K562 (cell line): ENCODE measurements around the gene UNC93B1. TPM values are rescaled to one million over a fixed set of nuclear protein-coding genes. Genes with fewer than 3 reads are reported as not detected.

Experiments used
- ATF3 ChIP-seq, 2 experiments: fragments of 450-650 bp in 1 of 2; sonication (generic) in 1 of 2; formaldehyde crosslinking in 1 of 2; IDR thresholded peaks in 1 of 2; conservative IDR thresholded peaks in 1 of 2; 2 replicates each; pipeline versions ENCODE4 v1.6.1 to v1.8.1; 2016 to 2023; ENCODE audit warnings: mild to moderate bottlenecking in 2 of 2, moderate library complexity in 2 of 2, inconsistent platforms in 1 of 2, missing genetic modification reagents in 1 of 2
- BRD9 ChIP-seq: fragments of 450-650 bp; IDR thresholded peaks from 2 replicates; pipeline ENCODE4 v1.6.1; 2018; ENCODE audit warnings: low read depth; ENCODE audit not compliant: partially characterized antibody
- CREB3L1 ChIP-seq: fragments of 450-650 bp; IDR thresholded peaks from 2 replicates; pipeline ENCODE4 v1.6.1; 2014; ENCODE audit warnings: low read depth, mild to moderate bottlenecking, moderate library complexity, borderline replicate concordance
- CTBP1 ChIP-seq: fragments of 450-650 bp; IDR thresholded peaks from 2 replicates; pipeline ENCODE4 v1.6.1; 2016; ENCODE audit warnings: borderline replicate concordance
- DACH1 ChIP-seq: fragments of 450-650 bp; IDR thresholded peaks from 2 replicates; pipeline ENCODE4 v1.6.1; 2018; ENCODE audit not compliant: partially characterized antibody
- DLX4 ChIP-seq: fragments of 250-450 bp; sonication (Bioruptor Pico); IDR thresholded peaks from 2 replicates; pipeline ENCODE4 v1.6.1; 2021; ENCODE audit warnings: mild to moderate bottlenecking
- MTA3 ChIP-seq: fragments of 450-650 bp; formaldehyde crosslinking; IDR thresholded peaks from 2 replicates; pipeline ENCODE4 v1.6.1; 2017; ENCODE audit warnings: mild to moderate bottlenecking, borderline replicate concordance
- MTF1 ChIP-seq: fragments of 250-450 bp; sonication (Bioruptor Pico); IDR thresholded peaks from 2 replicates; pipeline ENCODE4 v1.9.0; 2021; ENCODE audit warnings: moderate library complexity, mild to moderate bottlenecking, inconsistent platforms, borderline replicate concordance
- PHB ChIP-seq: fragments of 250-450 bp; sonication (Bioruptor Pico); IDR thresholded peaks from 2 replicates; pipeline ENCODE4 v1.5.0; 2021
- POLR2H ChIP-seq: IDR thresholded peaks from 2 replicates; pipeline ENCODE4 v1.6.1; 2016; ENCODE audit warnings: missing genetic modification characterization, low read depth, mild to moderate bottlenecking, control low read depth, missing compliant biosample characterization, moderate library complexity
- RBFOX2 ChIP-seq: fragments of 200-400 bp; formaldehyde crosslinking; IDR thresholded peaks from 2 replicates; pipeline ENCODE4 v1.6.1; 2017; ENCODE audit warnings: low read depth, mild to moderate bottlenecking, low read length, moderate library complexity
- SIN3A ChIP-seq, 2 experiments: fragments of 150-350 bp in 1 of 2; IDR thresholded peaks; 2 replicates each; pipeline ENCODE4 v1.6.1; 2011 to 2016; ENCODE audit warnings: borderline replicate concordance in 2 of 2, low read depth in 2 of 2, low read length in 2 of 2, mild to moderate bottlenecking in 2 of 2, moderate library complexity in 2 of 2; ENCODE audit not compliant: control insufficient read depth in 1 of 2
- SMAD1 ChIP-seq: fragments of 150-350 bp; IDR thresholded peaks from 2 replicates; pipeline ENCODE4 v1.6.1; 2014; ENCODE audit warnings: low read length, low read depth; ENCODE audit not compliant: partially characterized antibody
- TBP ChIP-seq: optimal IDR thresholded peaks from 2 replicates; pipeline ENCODE3; 2011; ENCODE audit warnings: low read depth, low read length, improper control_type of control experiment
- TCF7L2 ChIP-seq: fragments of 150-350 bp; IDR thresholded peaks from 2 replicates; pipeline ENCODE4 v1.6.1; 2016; ENCODE audit warnings: low read depth, mild to moderate bottlenecking, low read length, moderate library complexity
- U2AF1 ChIP-seq: fragments of 200-400 bp; formaldehyde crosslinking; optimal IDR thresholded peaks from 2 replicates; pipeline ENCODE3; 2017; ENCODE audit warnings: mild to moderate bottlenecking, low read depth, low read length, moderate library complexity
- ZFX ChIP-seq: sonication (generic); formaldehyde crosslinking; IDR thresholded peaks from 2 replicates; pipeline ENCODE4 v1.8.0; 2022; ENCODE audit warnings: mild to moderate bottlenecking, missing genetic modification reagents, moderate library complexity
- ZNF274 ChIP-seq: IDR thresholded peaks from 2 replicates; pipeline ENCODE4 v1.6.1; 2011; ENCODE audit warnings: low read depth, mild to moderate bottlenecking, low read length, moderate library complexity, borderline replicate concordance
- ZNF316 ChIP-seq: fragments of 450-650 bp; IDR thresholded peaks from 2 replicates; pipeline ENCODE4 v1.6.1; 2016
- ZNF57 ChIP-seq: fragments of 450-650 bp; formaldehyde crosslinking; IDR thresholded peaks from 2 replicates; pipeline ENCODE4 v1.4.0; 2020; ENCODE audit warnings: mild to moderate bottlenecking, moderate library complexity
- ZNF583 ChIP-seq: fragments of 250-450 bp; sonication (Bioruptor Pico); IDR thresholded peaks from 2 replicates; pipeline ENCODE4 v1.4.0; 2020
- ZNF668 ChIP-seq: fragments of 250-450 bp; sonication (Bioruptor Pico); IDR thresholded peaks from 2 replicates; pipeline ENCODE4 v1.8.0; 2022; ENCODE audit warnings: mild to moderate bottlenecking, inconsistent platforms
- polyA plus RNA-seq, 8 experiments: library from polyadenylated mRNA; depleted of rRNA in 4 of 8; stranded (reverse) in 5 of 8; unstranded in 3 of 8; fragments of >200 nt; fragmentation: Nextera tagmentation in 2 of 8; fragmentation: Illumina TruSeq in 1 of 8; extraction: Ambion mirVana in 2 of 8; extraction: Trizol in 1 of 8; gene quantifications; 2 replicates each; pipeline versions ENCODE4 v1.2.1 to v1.2.3, GENCODE V29; 2011 to 2014; ENCODE audit warnings: inconsistent platforms in 1 of 8, missing spikeins in 1 of 8
- total RNA-seq, 7 experiments: library from RNA; depleted of rRNA in 6 of 7; stranded (reverse); fragments of >200 nt in 6 of 7; fragmentation: Illumina TruSeq in 2 of 7; extraction: Trizol in 2 of 7; gene quantifications; 2 replicates each; pipeline versions ENCODE4 v1.2.1 to v1.2.3, GENCODE V29; 2011 to 2021; ENCODE audit warnings: low replicate concordance in 1 of 7
- TF ChIP-seq, protein P1 (sequence below): sonication (generic); formaldehyde crosslinking; IDR thresholded peaks from 2 replicates; pipeline ENCODE4 v1.8.0; 2022; ENCODE audit warnings: missing genetic modification reagents, mild to moderate bottlenecking, moderate library complexity, borderline replicate concordance

UNC93B1 gene
- total and polyA plus RNA-seq, 9 of the 15 experiments (the other 6 are each of a cell fraction or from before 2014, with no cell fraction given): 0.10 to 13.6 (median 6.5) TPM

GRCh38 chr11:68040101-68040956 is 36.4 kb upstream of the UNC93B1 start (continued):
- peak; percentile 96 for TF ChIP-seq ZFX (CRISPR knock-in tag)
- peak in 1 of 2 experiments; percentile 10; a peak in 1 of 4 replicates for TF ChIP-seq SIN3A (IDR thresholded peaks at IDR 0.05; ENCODE audit: borderline replicate concordance in 2 of 2, control insufficient read depth in 1 of 2, low read depth in 2 of 2, low read length in 2 of 2)
- TF ChIP-seq, protein P1, sequence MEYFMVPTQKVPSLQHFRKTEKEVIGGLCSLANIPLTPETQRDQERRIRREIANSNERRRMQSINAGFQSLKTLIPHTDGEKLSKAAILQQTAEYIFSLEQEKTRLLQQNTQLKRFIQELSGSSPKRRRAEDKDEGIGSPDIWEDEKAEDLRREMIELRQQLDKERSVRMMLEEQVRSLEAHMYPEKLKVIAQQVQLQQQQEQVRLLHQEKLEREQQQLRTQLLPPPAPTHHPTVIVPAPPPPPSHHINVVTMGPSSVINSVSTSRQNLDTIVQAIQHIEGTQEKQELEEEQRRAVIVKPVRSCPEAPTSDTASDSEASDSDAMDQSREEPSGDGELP (CRISPR knock-in tag): peak; percentile 41; the same call in 1 of the 2 replicates
- TF ChIP-seq ZNF668 (CRISPR knock-in tag): no peak
- TF ChIP-seq ZNF274: no peak
- peak; percentile 35; the same call in 1 of the 2 replicates for TF ChIP-seq CTBP1
- no peak for TF ChIP-seq MTF1 (CRISPR knock-in tag)
- TF ChIP-seq ZNF583 (CRISPR knock-in tag): 0 out of 2 replicates have a peak, but pooled peaks have one; percentile 15
- TF ChIP-seq BRD9: peak; percentile 83
- TF ChIP-seq TCF7L2: no peak
- no peak for TF ChIP-seq U2AF1
- no peak for TF ChIP-seq POLR2H (tag)
- no peak for TF ChIP-seq ATF3 (IDR thresholded peaks at IDR 0.05)
- no peak for TF ChIP-seq ATF3 (CRISPR knock-in tag; conservative IDR thresholded peaks at IDR 0.05)
- no peak for TF ChIP-seq SMAD1
- no peak for TF ChIP-seq ZNF316
- no peak for TF ChIP-seq DLX4 (CRISPR knock-in tag)
- peak; percentile 65; the same call in 1 of the 2 replicates for TF ChIP-seq CREB3L1
- TF ChIP-seq ZNF57 (CRISPR knock-in tag): no peak
- peak; percentile 70 for TF ChIP-seq RBFOX2
- peak; percentile 55; the same call in 1 of the 2 replicates for TF ChIP-seq MTA3
- TF ChIP-seq TBP: peak; percentile 26
- no peak for TF ChIP-seq DACH1
- TF ChIP-seq PHB (CRISPR knock-in tag): no peak
